Hematopoietic multipotent progenitor cell treated with erythropoietin and hydrocortisone succinate and interleukin-3 and kit ligand, for 6 days (in vitro differentiated cells): ENCODE data around the gene UIMC1.
"Not testable (repeated sequence)": the region's sequence is repeated elsewhere in the genome, so short reads cannot be mapped to it uniquely, and the experiment has no call there.

ENCODE experiments used
- DNase-seq: peaks from one replicate; pipeline ENCODE4 v3.0.0-alpha.2; 2015

The UIMC1 gene

DNA sequence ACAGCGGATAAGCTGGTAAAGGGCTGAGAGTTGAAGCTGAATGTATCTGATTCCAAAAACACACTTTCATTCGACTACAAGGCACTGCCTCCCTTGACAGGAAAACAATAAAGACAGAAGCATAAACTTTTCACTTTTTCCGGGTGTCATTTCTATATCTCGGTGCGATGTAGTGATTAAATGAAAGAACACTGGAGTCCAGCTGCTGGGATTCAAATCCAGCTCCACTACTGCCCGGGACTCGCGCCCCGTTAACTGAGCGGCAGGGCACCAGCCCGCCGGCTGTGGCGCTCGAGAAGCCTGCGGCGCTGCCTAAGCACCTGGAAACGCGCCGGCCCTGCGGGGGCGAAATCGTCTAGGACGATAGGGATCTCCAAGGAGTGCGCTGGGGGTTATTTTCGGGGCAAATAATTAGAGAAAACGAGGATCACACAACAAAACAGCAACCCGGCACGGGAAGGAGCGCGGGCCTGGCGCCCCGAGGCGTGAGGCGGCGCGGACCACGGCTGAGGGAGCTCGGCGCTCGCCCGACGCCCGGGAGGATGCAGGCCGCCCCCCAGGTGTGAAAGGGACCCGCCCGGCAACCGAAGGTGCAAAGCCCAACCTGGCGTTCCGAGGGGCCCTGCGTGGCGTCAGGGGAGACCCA is 837 bp downstream of the UIMC1 start:
- peak; percentile 86 for DNase-seq

DNA sequence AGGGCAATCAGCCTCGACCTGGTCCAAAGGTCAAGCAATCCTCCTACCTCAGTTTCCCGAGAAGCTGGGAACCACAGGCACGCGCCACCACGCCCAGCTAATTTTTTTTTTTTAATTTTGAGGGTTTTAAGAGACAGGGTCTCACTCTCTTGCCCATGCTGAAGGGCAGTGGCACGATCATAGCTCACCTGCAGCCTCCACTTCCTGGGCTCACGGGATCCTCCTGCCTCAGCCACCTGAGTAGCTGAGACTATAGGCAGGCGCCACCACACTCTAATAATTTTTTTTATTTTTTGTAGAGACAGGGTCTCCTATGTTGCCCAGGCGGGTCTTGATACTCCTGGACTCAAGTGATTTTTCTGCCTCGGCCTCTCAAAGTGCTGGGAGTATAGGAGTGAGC is 1.6 kb downstream of the UIMC1 start:
- no peak for DNase-seq

DNA sequence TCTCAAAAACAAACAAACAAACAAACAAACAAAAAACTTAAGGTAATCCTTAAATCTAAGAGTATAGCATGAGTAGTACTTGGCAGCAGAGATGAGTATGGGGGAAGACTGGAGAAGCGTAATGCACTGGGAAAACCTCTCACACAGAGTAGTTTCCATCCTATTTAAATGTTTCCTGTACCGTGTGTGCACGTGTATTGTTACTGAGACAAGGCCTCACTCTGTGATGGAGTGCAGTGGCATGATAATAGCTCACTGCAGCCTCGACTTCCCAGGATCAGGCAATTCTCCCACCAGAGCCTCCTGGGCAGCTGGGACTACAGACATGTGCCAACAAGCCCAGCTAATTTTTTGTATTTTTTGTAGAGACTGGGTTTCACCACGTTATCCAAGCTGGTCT is 2.9 kb downstream of the UIMC1 start:
- no peak for DNase-seq

DNA sequence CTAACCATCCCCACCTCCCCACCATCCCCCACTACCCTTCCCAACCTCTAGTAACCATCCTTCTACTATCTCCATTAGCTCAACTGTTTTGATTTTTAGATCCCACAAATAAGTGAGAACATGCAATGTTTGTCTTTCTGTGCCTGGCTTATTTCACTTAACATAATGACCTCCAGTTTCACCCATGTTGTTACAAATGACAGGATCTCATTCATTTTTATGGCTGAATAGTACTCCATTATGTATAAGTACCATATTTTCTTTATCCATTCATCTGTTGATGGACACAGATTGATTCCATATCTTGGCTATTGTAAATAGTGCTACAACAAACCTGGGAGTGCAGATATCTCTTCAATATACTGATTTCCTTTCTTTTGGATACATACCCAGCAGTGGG is 7.1 kb downstream of the UIMC1 start:
- DNase-seq, result not testable (repeated sequence)

DNA sequence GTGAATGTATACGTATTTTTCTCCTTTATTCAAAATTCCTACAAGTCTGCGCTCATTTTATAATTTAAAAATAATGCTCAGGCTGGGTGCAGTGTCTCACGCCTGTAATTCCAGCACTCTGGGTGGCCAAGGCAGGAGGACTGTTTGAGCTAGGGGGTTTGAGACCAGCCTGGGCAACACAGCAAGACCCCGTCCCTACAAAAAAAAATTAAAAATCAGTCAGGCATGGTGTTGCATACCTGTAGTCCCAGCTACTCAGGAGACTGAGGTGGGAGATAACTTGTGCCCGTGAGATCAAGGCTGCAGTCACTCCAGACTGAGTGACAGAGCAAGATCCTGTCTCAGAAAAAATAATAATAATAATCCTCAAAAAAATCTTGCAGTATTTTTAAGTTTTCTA is 7.8 kb downstream of the UIMC1 start:
- no peak for DNase-seq

DNA sequence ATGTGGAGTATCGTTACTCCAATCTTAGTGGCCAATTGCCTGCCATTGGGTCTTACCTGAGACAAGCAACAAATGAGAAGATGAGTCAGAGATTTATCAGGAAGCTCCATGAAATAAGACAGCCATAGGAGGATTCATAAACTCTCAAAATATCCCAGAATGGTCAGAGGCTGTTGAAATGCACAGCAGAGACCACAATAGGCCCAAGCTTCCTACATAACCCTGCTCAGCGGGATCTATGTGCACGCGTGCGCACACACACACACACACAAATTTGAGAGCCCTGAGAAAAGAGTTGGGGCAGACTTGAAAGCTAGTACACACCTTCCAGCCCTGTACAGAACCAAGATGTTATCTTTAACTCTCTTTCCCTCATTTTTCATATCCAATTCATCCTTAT is 9.8 kb downstream of the UIMC1 start:
- DNase-seq, result no peak

DNA sequence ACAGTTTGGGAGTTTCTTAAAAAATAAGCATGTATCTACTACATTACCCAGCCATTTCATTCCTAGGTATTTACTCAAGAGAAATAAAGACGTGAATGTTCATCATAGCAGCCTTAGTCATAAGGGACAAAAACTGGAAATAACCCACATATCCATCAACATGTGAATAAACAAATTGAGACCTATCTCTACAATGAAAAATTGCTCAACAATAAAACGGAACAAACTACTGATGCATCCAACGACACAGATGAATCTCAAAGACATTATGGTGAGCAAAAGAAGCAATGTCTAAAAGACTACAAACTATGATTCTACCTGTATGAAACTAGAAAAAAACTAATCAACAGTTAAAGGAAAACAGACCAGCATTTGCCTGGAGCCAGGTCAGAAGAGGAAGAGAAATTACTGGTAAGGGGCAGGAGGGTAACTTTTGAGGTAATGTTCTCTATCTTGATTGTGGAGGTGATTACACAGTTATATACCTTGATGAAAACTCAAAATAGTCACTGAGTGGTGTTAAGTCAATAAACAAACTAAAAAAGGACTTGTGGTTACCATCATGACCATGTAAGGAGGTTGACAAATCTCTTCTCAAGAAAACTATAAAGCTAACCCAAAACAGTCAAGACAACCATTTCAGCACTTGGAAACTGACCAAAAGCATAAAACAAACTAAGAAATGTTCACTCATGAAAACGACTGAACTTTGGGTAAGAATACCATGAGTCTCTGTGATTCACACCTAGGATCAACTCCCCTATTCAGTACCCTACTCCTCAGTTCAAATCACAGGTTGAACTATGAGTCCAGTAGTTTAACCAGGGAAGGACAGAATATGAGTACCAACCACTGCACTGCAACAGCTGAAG is 10.4 kb downstream of the UIMC1 start:
- DNase-seq, result no peak

DNA sequence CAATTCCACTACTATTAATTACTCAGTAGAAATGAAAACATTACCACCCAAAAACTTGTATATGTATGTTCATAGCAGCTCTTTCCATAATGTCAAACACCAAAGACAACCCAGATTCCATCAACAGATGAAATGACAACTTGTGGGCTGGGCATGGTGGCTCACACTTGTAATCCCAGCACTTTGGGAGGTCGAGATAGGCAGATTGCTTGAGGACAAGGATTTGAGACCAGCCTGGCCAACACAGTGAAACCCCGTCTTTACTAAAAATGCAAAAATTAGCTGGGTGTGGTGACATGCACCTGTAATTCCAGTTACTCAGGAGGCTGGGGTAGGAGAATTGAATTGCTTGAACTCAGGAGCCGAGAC is 11.5 kb downstream of the UIMC1 start:
- no peak for DNase-seq

DNA sequence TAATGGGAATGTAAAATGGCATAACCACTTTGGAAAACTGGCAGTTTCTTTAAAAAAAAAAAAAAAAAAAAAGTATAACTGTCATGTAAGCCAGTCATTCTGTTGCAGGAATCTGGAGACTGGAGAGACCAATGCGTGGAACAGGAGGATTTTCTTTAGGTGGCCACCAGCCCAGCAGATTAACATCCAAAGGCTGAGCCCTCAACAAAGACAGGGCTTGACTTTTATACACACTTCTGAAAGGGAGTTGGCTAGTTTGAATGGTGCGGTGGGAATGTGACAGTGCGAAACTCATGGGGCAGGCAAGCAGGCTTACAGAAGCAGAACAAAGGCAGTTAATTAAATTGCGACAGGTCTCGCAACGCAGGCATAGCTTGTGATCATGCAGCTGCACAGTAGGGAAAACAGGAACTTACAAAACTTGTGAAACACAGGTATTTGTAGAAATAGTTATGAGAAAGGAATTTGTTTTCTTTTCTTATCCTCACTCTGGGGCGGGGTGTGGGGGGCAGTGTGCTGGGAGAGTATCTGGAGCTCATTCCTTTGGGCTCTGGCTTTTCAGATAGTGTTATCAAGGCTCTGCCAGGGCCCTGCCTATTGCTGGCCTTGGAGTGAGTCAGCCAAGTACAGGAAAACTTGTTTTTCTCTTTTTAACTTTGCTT is 12.0 kb downstream of the UIMC1 start:
- peak; percentile 91 for DNase-seq

DNA sequence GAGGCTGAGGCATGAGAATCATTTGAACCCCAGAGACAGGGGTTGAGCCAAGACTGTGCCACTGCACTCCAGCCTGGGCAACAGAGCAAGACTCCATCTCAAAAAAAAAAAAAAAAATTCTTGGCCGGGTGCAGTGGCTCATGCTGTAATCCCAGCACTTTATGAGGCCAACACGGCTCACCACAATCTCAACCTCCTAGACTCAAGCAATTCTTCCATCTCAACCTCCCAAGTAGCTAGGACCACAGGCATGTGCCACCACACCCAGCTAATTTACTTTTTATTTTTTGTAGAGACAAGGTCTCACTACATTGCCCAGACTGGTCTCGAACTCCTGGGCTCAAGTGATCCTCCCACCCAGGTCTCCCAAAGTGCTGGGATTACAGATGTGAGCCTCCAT is 13.5 kb downstream of the UIMC1 start:
- not testable (repeated sequence) for DNase-seq

DNA sequence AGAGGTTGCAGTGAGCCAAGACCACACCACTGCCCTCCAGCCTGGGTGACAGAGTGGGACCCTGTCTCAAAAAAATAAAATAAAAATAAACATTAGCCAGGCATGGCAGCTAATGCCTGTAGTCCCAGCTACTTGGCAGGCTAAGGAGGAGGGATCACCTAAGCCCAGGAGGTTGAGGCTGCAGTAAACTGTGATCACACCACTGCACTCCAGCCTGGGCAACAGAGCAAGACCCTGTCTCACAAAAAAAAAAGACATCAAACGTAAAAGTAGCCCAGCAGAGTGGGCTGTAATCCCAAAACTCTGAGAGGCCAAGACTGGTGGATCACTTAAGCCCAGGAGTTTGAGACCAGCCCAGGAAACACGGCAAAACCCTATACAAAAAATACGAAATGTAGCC is 19.0 kb downstream of the UIMC1 start:
- no peak for DNase-seq

DNA sequence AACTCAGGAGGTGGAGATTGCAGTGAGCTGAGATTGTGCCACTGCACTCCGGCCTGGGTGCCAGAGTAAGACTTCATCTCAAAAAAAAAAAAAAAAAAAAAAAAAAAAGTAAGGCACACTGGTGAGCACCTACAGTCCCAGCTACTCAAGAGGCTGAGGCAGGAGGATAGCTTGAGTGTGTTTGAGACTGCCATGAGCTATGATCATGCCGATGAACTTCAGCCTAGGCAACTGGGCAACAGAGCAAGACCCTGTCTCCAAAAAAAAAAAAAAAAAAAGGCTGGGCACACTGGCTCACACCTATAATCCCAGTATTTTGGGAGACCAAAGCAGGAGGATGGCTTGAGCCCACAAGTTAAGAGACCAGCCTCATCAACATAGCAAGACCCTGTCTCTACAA is 20.3 kb downstream of the UIMC1 start:
- no peak for DNase-seq

DNA sequence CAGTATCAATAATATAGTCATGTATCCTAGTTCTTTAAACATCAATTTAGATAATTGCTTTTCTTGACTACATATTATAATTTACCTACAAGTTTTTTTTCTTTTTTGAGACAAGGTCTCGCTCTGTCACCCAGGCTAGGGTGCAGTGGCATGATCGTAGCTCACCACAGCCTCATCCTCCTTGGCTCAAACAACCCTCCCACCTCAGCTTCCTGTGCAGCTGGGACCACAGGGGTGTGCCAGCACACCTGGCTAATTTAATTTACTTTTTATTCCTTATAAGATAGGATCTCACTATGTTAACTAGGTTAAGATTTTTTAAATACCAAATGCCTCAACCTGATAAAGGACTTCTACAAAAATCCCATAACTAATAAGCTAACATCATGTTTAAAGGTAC is 21.1 kb downstream of the UIMC1 start:
- no peak for DNase-seq

DNA sequence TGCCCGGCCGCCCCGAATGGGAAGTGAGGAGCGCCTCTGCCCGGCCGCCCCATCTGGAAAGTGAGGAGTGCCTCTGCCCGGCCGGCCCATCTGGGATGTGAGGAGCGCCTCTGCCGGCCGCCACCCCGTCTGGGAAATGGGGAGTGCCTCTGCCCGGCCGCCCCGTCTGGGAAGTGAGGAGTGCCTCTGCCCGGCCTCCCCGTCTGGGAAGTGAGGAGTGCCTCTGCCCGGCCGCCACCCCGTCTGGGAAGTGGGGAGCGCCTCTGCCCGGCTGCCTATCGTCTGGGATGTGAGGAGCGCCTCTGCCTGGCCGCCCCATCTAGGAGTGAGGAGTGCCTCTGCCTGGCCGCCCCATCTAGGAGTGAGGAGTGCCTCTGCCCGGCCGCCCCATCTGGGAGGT is 22.4 kb downstream of the UIMC1 start:
- DNase-seq, result not testable (repeated sequence)

DNA sequence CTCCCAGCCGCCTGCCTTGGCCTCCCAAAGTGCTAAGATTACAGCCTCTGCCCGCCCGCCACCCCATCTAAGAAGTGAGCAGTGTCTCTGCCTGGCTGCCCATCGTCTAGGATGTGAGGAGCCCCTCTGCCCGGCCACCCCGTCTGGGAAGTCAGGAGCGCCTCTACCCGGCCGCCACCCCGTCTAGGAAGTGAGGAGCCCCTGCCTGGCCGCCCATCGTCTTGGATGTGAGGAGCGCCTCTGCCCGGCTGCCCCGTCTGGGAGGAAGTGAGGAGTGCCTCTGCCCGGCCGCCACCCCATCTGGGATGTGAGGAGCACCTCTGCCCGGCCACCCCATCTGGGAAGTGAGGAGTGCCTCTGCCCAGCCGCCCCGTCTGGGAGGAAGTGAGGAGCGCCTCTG is 23.0 kb downstream of the UIMC1 start:
- not testable (repeated sequence) for DNase-seq

DNA sequence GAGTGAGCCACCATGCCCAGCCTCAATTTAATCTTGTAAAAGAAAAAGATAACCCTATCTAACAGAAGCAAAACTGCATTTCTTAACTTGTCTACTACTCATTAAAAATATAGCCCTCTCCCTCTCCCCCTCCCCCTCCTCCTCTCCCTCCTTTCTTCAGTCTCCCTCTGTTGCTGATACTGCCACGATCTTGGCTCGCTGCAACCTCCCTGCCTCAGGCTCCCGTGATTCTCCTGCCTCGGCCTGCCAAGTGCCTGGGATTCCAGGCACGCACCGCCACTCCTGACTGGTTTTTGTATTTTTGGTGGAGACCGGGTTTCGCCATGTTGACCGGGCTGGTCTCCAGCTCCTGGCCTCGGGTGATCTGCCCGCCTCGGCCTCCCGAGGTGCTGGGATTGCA is 23.5 kb downstream of the UIMC1 start:
- DNase-seq, result not testable (repeated sequence)

DNA sequence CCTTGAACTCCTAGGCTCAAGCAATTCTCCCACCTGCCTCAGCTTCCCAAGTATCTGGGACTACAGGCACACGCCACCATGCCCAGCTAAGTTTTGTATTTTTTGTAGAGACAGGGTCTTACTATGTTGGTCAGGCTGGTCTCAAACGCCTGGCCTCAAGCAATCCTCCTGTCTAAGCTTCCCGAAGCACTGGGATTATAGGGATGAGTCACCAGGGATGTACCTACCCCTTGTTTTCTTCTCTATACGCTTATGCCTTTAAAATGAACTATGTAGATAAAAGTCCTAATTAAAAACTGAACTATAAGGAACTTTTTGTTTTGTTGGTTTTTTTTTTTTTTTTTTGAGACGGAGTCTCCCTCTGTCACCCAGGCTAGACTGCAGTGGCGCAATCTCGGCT is 25.8 kb downstream of the UIMC1 start:
- DNase-seq, result no peak

DNA sequence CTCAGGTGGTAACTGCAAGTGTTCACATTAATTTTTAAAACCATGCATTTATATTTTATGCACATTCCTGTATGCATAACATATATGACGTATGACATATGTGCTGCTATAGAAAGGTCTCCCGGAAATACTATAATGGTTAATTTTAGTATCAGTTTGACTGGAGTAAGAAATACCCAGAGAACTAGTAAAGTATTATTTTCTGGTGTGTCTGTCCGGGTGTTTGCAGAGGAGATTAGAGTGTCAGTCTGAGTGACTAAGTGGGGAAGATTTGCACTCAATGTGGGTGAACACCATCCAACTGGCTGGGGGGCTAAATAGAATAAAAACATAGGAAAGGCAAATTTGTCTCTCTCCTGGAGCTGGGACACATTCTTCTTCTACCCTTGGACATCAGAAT is 26.9 kb downstream of the UIMC1 start:
- DNase-seq, result no peak

DNA sequence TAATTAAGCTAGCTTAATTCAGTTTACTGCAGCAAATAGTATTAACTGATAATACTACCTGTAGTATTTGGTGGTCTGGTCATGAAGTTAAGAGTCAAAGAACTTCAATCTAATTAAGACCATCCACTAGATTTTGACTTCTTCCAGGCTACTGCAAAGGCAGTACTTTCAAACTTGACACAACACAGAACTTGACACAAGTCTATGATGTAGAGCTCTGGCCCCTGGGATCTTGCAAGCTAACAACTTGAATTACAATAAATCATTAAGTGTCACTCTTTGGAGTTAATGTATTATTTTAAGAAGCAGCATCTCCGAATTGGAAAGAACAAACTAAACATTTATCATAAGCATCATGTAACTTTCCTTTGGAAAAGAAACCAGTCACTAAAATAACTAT is 40.9 kb downstream of the UIMC1 start:
- no peak for DNase-seq

DNA sequence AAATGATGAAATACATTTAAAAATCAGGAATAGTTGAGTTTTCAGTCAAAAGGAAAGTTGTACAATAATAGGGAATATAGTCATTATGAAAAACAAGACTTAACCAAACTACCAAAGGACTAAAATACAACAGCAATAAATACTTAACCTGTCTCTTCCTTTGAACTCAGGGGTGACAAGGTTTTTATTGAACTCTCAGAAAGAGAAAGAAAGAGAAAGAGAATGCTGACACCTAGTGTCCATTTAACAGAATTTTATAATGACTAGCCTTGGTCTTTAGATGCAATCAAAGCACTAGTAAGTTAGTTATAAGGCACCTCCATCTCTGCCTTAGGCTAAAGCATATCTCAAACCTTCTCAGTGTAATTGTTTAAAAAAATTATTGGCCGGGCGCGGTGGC is 47.5 kb downstream of the UIMC1 start:
- DNase-seq, result peak; percentile 86

DNA sequence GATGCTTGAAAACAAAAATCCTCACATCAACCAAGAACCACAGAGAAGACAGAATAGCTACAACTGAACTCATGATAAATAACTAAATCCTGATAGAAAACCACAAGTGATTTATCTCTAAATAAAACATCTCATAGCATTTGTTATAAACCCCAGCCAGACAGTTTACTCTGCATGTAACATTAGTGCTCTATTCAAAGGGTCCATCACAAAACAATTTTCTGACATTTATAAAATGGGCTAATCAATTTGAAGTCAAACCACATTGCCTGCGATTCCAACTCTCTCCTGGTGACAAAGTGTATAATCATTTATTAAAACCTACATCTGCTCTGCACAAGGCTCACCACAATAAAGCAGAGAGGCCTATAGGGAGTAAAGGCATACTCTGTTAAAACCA is 49.8 kb downstream of the UIMC1 start:
- DNase-seq, result no peak

DNA sequence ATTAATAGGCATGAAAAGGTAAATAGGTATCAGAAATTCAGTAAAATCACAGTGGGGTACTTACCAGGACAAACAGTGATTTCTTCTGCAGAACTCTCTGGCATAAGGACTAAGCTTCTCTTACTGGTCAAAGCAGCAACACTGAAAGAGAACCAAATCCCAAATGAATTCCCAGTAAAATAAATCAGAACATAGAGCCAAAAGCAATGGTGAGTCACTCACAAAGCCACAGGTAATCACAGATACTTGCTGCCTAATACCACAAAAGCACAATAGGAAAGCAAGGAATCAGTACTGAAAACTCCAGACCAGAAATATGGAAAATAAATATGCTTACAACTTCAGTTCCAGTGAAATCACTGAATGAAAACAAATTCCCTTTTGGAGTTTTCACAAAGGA is 50.7 kb downstream of the UIMC1 start:
- no peak for DNase-seq

DNA sequence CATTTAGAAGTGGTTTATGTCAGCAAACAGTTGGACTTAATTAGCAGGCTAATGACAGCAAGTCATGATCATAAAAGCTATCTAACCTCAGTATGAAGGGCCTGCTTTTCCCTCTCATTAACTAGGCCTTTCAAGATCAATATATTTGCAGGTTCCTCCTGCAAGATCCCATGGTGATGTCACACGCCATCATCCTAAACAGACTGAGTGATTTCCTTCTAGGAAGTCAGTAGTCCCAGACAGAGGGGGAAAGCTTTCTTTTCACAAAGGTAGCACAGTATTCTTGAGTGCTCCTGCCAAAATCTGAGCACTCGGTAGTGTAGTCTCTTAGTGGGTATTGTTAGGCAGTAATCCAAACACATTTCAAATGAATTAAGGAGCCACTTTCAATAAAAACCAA is 52.5 kb downstream of the UIMC1 start:
- no peak for DNase-seq

DNA sequence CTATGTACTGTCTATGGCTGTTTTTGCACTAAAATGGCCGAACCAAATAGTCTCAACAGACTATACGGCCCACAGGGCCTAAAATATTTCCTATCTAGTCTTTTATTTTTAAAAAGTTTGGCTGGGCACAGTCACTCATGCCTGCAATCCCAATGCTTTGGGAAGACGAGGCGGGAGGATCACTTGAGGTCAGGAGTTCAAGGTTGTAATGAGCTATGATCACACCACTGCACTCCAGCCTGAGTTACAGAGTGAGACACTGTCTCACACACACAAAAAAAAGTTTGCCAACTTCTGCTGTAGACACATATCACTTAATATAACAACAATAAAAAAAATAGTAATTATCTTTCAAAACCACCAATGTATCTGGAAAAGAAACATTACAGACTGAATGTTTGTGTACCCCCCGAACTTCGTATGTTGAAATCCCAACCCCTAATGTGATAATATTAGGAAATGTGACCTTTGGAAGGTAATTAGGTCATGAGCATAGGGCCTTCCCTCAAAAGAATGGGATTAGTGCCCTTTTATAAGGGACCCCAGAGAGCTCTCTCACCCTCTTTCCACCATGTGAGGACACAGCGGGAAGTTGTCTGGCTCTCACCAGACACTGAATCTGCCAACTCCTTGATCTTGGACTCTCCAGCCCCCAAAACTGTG is 53.9 kb downstream of the UIMC1 start:
- no peak for DNase-seq
